CD14-positive monocyte (primary cell): ENCODE measurements around the gene APOL2. TPM values are rescaled to one million over a fixed set of nuclear protein-coding genes. Genes with fewer than 3 reads are reported as not detected.
A peak's percentile ranks its signal among the peaks of the same experiment; 100 is the strongest.

ENCODE experiments used
- DNase-seq, 3 donors: peaks; one replicate each; pipeline ENCODE4 v3.0.0-alpha.2; 2011 to 2022
- H2AFZ ChIP-seq: 2 replicates; pipeline ENCODE4 v1.6.0; 2012; ENCODE audit warnings: mild to moderate bottlenecking, low read depth, low read length, inconsistent platforms; ENCODE audit not compliant: insufficient read depth, poor library complexity, severe bottlenecking
- H3K27ac ChIP-seq, 2 donors: 1 replicate in 1 of 2; 2 replicates in 1 of 2; pipeline ENCODE4 v1.5.1; 2012 to 2013; ENCODE audit warnings: low read length in 2 of 2, control low read depth in 1 of 2, inconsistent platforms in 1 of 2, low read depth in 1 of 2, mild to moderate bottlenecking in 1 of 2
- H3K27me3 ChIP-seq, 2 donors: one replicate each; pipeline versions ENCODE4 v1.6.0 to v1.6.1; 2011 to 2013; ENCODE audit warnings: low read length in 2 of 2; ENCODE audit not compliant: control insufficient read depth in 2 of 2, insufficient read depth in 2 of 2
- H3K36me3 ChIP-seq, 2 donors: replicated peaks in 1 of 2; 1 replicate in 1 of 2; 2 replicates in 1 of 2; pipeline versions ENCODE4 v1.5.1 to v1.6.1; 2012 to 2013; ENCODE audit warnings: low read length in 2 of 2, control low read depth in 1 of 2, inconsistent platforms in 1 of 2, mild to moderate bottlenecking in 1 of 2; ENCODE audit not compliant: insufficient read depth in 2 of 2, control insufficient read depth in 1 of 2
- H3K4me1 ChIP-seq, 2 donors: 1 replicate in 1 of 2; 2 replicates in 1 of 2; pipeline versions ENCODE4 v1.5.1 to v1.6.1; 2012 to 2013; ENCODE audit warnings: low read length in 2 of 2, control low read depth in 1 of 2, inconsistent platforms in 1 of 2, mild to moderate bottlenecking in 1 of 2, moderate library complexity in 1 of 2; ENCODE audit not compliant: insufficient read depth in 2 of 2, control insufficient read depth in 1 of 2
- H3K4me2 ChIP-seq: replicated peaks from 2 replicates; pipeline ENCODE3; 2012; ENCODE audit warnings: low read length, moderate library complexity, mild to moderate bottlenecking; ENCODE audit not compliant: poor library complexity, severe bottlenecking; ENCODE audit errors: extremely low read depth
- H3K4me3 ChIP-seq, 3 experiments: fragments of 200-600 bp in 1 of 3; sonication (generic) in 1 of 3; replicated peaks in 1 of 3; 1 replicate in 2 of 3; 2 replicates in 1 of 3; pipeline ENCODE4 v1.5.1; 2011 to 2013; ENCODE audit warnings: low read length in 3 of 3, mild to moderate bottlenecking in 3 of 3, control low read depth in 2 of 3, low read depth in 2 of 3, inconsistent platforms in 1 of 3, moderate library complexity in 1 of 3
- H3K79me2 ChIP-seq: 2 replicates; pipeline ENCODE4 v1.6.0; 2012; ENCODE audit warnings: mild to moderate bottlenecking, control low read depth, inconsistent platforms, low read length, moderate library complexity; ENCODE audit not compliant: insufficient read depth
- H3K9ac ChIP-seq: 2 replicates; pipeline ENCODE4 v1.6.0; 2017; ENCODE audit warnings: low read length, mild to moderate bottlenecking; ENCODE audit not compliant: insufficient read depth, poor library complexity, severe bottlenecking
- H3K9me3 ChIP-seq, 2 donors: replicated peaks in 1 of 2; 1 replicate in 1 of 2; 2 replicates in 1 of 2; pipeline versions ENCODE4 v1.5.1 to v1.6.1; 2012 to 2013; ENCODE audit warnings: low read length in 2 of 2, control low read depth in 1 of 2; ENCODE audit not compliant: control insufficient read depth in 1 of 2, insufficient read depth in 1 of 2
- H4K20me1 ChIP-seq: 2 replicates; pipeline ENCODE4 v1.6.0; 2012; ENCODE audit warnings: mild to moderate bottlenecking, low read length, control low read depth, moderate library complexity; ENCODE audit not compliant: insufficient read depth
- H3K27ac Mint-ChIP-seq, 7 donors: one replicate each; pipeline ENCODE4 v1.8.0; 2020; ENCODE audit warnings: mild to moderate bottlenecking in 7 of 7, mixed read lengths in 7 of 7, moderate library complexity in 6 of 7, inconsistent platforms in 2 of 7
- H3K27me3 Mint-ChIP-seq, 3 donors: one replicate each; pipeline ENCODE4 v1.8.0; 2021 to 2022; ENCODE audit warnings: low read depth in 3 of 3, mild to moderate bottlenecking in 3 of 3, mixed read lengths in 3 of 3, moderate library complexity in 3 of 3, inconsistent platforms in 1 of 3
- H3K36me3 Mint-ChIP-seq, 2 donors: one replicate each; pipeline ENCODE4 v1.8.0; 2020; ENCODE audit warnings: mixed read lengths in 2 of 2, inconsistent platforms in 1 of 2, mild to moderate bottlenecking in 1 of 2
- H3K4me1 Mint-ChIP-seq: one replicate; pipeline ENCODE4 v1.8.0; 2020; ENCODE audit warnings: mild to moderate bottlenecking, mixed read lengths
- H3K4me3 Mint-ChIP-seq, 2 donors: one replicate each; pipeline ENCODE4 v1.8.0; 2020; ENCODE audit warnings: mild to moderate bottlenecking in 2 of 2, mixed read lengths in 2 of 2, moderate library complexity in 1 of 2
- H3K9me3 Mint-ChIP-seq, 7 donors: one replicate each; pipeline ENCODE4 v1.8.0; 2020 to 2022; ENCODE audit warnings: mixed read lengths in 7 of 7, mild to moderate bottlenecking in 6 of 7, moderate library complexity in 6 of 7, inconsistent platforms in 2 of 7
- WGBS: methylation state at CpG from one replicate; pipeline ENCODE4 v1.1.5; 2013; ENCODE audit warnings: missing lambda C conversion rate; ENCODE audit not compliant: insufficient coverage; 5-methylcytosine and 5-hydroxymethylcytosine counted together
- intact Hi-C, 2 donors: fragments of 100-400 bp; cut with micrococcal nuclease; formaldehyde crosslinking; loops; one replicate each; pipeline versions ENCODE4 v1.15.0 to v1.15.1; 2023
- polyA plus RNA-seq, 3 donors: library from polyadenylated mRNA; depleted of rRNA in 1 of 3; unstranded in 2 of 3; stranded (reverse) in 1 of 3; fragments of 300-500 nt in 2 of 3; fragments of >200 nt in 1 of 3; fragmentation: Illumina TruSeq in 2 of 3; gene quantifications; 1 replicate in 2 of 3; 2 replicates in 1 of 3; pipeline ENCODE4 v1.2.3, GENCODE V29; 2012 to 2021
- TF ChIP-seq, protein P1 (sequence below): fragments of 200-600 bp; IDR thresholded peaks from one replicate; pipeline ENCODE4 v1.8.0; 2022; ENCODE audit warnings: antibody characterized with exemption, mild to moderate bottlenecking

Gene APOL2
- polyA plus RNA-seq, 3 donors: 12.6 to 47.0 (median 13.2) TPM

DNA sequence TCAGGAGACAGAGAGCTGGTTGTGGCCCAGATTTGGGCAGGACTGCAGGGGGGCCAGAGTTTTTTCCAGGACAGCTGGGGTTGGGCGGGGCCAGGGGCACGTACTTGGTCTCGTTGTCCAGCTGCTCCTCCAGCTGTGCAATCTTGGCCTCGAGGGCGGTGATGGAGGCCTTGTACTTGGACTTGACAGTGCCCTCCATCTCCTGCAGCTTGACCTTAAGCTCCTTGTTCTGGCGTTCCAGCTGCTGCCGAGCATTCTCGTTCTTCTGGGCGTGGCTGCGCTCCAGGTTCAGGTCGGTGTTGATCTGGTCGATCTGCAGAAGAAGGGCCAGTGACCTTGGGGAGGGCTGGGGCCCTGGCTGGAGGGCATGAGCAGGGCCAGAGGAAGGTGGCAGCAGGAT is 45.7 kb upstream of the APOL2 start:
- H3K9me3 ChIP-seq: no peaks in the 10 kb centered on the region
- WGBS: 96% methylated on average over 12 of the region's 12 CpGs
- intact Hi-C loops: no loop called here
- Mint-ChIP-seq H3K4me3 (no peak overlapping the region), H3K4me1 (peaks cover 8% of the 10 kb centered on the region), H3K9me3 (peaks cover 0 to 2% (median 0%) of the 10 kb centered on the region in 7 donors), H3K27ac (peak overlapping the region in 1 of 7 donors; percentile 72), H3K27me3 (no peaks in the 10 kb centered on the region), H3K36me3 (peaks cover 87 to 97% of the 10 kb centered on the region in 2 donors)
- H2AFZ ChIP-seq: no peak overlapping the region
- no peak overlapping the region for H3K27ac ChIP-seq
- peaks cover 100% of the 10 kb centered on the region for H4K20me1 ChIP-seq
- H3K4me3 ChIP-seq: no peak overlapping the region
- H3K36me3 ChIP-seq: peaks cover 89 to 98% of the 10 kb centered on the region in 2 donors
- TF ChIP-seq, protein P1, sequence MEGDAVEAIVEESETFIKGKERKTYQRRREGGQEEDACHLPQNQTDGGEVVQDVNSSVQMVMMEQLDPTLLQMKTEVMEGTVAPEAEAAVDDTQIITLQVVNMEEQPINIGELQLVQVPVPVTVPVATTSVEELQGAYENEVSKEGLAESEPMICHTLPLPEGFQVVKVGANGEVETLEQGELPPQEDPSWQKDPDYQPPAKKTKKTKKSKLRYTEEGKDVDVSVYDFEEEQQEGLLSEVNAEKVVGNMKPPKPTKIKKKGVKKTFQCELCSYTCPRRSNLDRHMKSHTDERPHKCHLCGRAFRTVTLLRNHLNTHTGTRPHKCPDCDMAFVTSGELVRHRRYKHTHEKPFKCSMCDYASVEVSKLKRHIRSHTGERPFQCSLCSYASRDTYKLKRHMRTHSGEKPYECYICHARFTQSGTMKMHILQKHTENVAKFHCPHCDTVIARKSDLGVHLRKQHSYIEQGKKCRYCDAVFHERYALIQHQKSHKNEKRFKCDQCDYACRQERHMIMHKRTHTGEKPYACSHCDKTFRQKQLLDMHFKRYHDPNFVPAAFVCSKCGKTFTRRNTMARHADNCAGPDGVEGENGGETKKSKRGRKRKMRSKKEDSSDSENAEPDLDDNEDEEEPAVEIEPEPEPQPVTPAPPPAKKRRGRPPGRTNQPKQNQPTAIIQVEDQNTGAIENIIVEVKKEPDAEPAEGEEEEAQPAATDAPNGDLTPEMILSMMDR: no peak
- no peak for DNase-seq
- no peak overlapping the region for H3K9ac ChIP-seq
- H3K4me1 ChIP-seq: peaks cover 2 to 14% of the 10 kb centered on the region in 2 donors
- H3K4me2 ChIP-seq: no peak overlapping the region
- H3K27me3 ChIP-seq: no peaks in the 10 kb centered on the region
- peaks cover 19% of the 10 kb centered on the region for H3K79me2 ChIP-seq

DNA sequence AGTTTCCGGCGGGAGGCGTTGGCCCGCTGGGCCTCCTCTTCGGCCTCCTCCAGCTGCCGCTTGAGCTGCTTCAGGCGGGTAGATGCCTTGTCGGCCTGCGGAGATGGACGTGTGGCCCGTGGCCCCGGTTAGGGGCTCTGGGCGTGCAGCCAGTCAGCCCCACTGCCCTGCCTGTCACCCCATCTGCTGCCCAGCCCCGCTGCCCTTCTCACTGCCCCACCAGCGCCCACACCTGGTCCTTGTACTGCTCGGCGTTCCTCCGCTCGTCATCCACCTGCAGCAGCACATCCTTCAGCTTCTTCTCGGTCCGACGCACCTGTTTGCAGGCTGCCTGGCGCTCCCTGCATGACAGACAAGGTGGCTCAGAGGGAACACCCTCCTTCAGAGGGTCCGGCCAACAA is 44.8 kb upstream of the APOL2 start:
- no peaks in the 10 kb centered on the region for H3K9me3 ChIP-seq
- peaks cover 80 to 90% of the 10 kb centered on the region in 2 donors for H3K36me3 ChIP-seq
- Mint-ChIP-seq H3K4me3 (no peak overlapping the region), H3K27me3 (no peaks in the 10 kb centered on the region), H3K36me3 (peaks cover 81 to 96% of the 10 kb centered on the region in 2 donors), H3K9me3 (no peaks in the 10 kb centered on the region), H3K4me1 (peaks cover 17% of the 10 kb centered on the region), H3K27ac (peak overlapping the region in 2 of 7 donors; percentile 69 to 70)
- H3K9ac ChIP-seq: no peak overlapping the region
- no peak overlapping the region for H3K4me2 ChIP-seq
- H2AFZ ChIP-seq: no peak overlapping the region
- H3K4me1 ChIP-seq: peaks cover 10 to 22% of the 10 kb centered on the region in 2 donors
- no peak overlapping the region for H3K4me3 ChIP-seq
- no peak for DNase-seq
- H4K20me1 ChIP-seq: peaks cover 100% of the 10 kb centered on the region
- H3K79me2 ChIP-seq: peaks cover 13% of the 10 kb centered on the region
- TF ChIP-seq, protein P1: no peak
- no peaks in the 10 kb centered on the region for H3K27me3 ChIP-seq
- H3K27ac ChIP-seq: no peak overlapping the region
- intact Hi-C loops: no loop called here
- WGBS: 98% methylated on average over 19 of the region's 24 CpGs
